CD4-positive, CD25-positive, alpha-beta regulatory T cell (primary cell): ENCODE measurements around the gene GPX5. TPM values are rescaled to one million over a fixed set of nuclear protein-coding genes. Genes with fewer than 3 reads are reported as not detected.

Source experiments
- ATAC-seq, 2 donors: fragments of 150-1000 bp; cut with Tn5 transposase; one replicate each; pipeline ENCODE4 v1.10.0; 2021; ENCODE audit warnings: low read depth in 2 of 2, moderate number of reproducible peaks in 2 of 2, moderate library complexity in 1 of 2
- DNase-seq, 3 donors: peaks; one replicate each; pipeline versions ENCODE4 v3.0.0 to v3.0.0-alpha.2; 2012 to 2022; ENCODE audit warnings: mixed read lengths in 1 of 3
- H3K27ac ChIP-seq: one replicate; pipeline ENCODE4 v1.7.0; 2013; ENCODE audit warnings: mild to moderate bottlenecking, low read length; ENCODE audit not compliant: insufficient read depth, poor library complexity, severe bottlenecking
- H3K27me3 ChIP-seq: one replicate; pipeline ENCODE4 v1.7.0; 2013; ENCODE audit warnings: low read length; ENCODE audit not compliant: control insufficient read depth, insufficient read depth
- H3K36me3 ChIP-seq: one replicate; pipeline ENCODE4 v1.7.0; 2013; ENCODE audit warnings: mild to moderate bottlenecking, low read length, moderate library complexity; ENCODE audit not compliant: control insufficient read depth, insufficient read depth
- H3K4me1 ChIP-seq: 2 replicates; pipeline ENCODE4 v1.7.0; 2013; ENCODE audit warnings: mild to moderate bottlenecking, low read length; ENCODE audit not compliant: insufficient read depth, control insufficient read depth, poor library complexity, severe bottlenecking
- H3K4me3 ChIP-seq: one replicate; pipeline ENCODE4 v1.7.0; 2013; ENCODE audit warnings: low read depth, mild to moderate bottlenecking, low read length, moderate library complexity
- H3K9me3 ChIP-seq, 2 experiments: 1 replicate in 1 of 2; 2 replicates in 1 of 2; pipeline ENCODE4 v1.7.0; 2013; ENCODE audit warnings: low read length in 2 of 2, mild to moderate bottlenecking in 1 of 2, moderate library complexity in 1 of 2; ENCODE audit not compliant: control insufficient read depth in 2 of 2
- H3K27ac Mint-ChIP-seq, 3 donors: one replicate each; pipeline ENCODE4 v1.8.0; 2020 to 2022; ENCODE audit warnings: mild to moderate bottlenecking in 3 of 3, mixed read lengths in 3 of 3, moderate library complexity in 2 of 3
- H3K27me3 Mint-ChIP-seq: one replicate; pipeline ENCODE4 v1.8.0; 2022; ENCODE audit warnings: mild to moderate bottlenecking, mixed read lengths
- H3K36me3 Mint-ChIP-seq: one replicate; pipeline ENCODE4 v1.8.0; 2020; ENCODE audit warnings: mixed read lengths
- H3K4me1 Mint-ChIP-seq, 4 donors: one replicate each; pipeline ENCODE4 v1.8.0; 2020 to 2022; ENCODE audit warnings: mixed read lengths in 4 of 4, mild to moderate bottlenecking in 1 of 4
- H3K4me3 Mint-ChIP-seq, 4 donors: one replicate each; pipeline ENCODE4 v1.8.0; 2020 to 2022; ENCODE audit warnings: mild to moderate bottlenecking in 4 of 4, mixed read lengths in 4 of 4, moderate library complexity in 3 of 4
- H3K9me3 Mint-ChIP-seq, 7 donors: one replicate each; pipeline ENCODE4 v1.8.0; 2020 to 2022; ENCODE audit warnings: mixed read lengths in 7 of 7, mild to moderate bottlenecking in 3 of 7, moderate library complexity in 2 of 7
- polyA plus RNA-seq, 4 donors: library from polyadenylated mRNA; unstranded; fragments of 300-500 nt; fragmentation: Illumina TruSeq; gene quantifications; one replicate each; pipeline ENCODE4 v1.2.3, GENCODE V29; 2021
- total RNA-seq: library from RNA; stranded (reverse); gene quantifications from one replicate; pipeline ENCODE4 v1.2.3, GENCODE V29; 2022

Gene GPX5
- total and polyA plus RNA-seq, 5 donors from 2014 or later = not detected

- H3K36me3 ChIP-seq = no peaks in the 10 kb centered on the region
- Mint-ChIP-seq H3K4me3 (no peak overlapping the region), H3K4me1 (peaks cover 0 to 6% (median 3%) of the 10 kb centered on the region in 4 donors), H3K27ac (no peak overlapping the region), H3K27me3 (peaks cover 30% of the 10 kb centered on the region), H3K36me3 (no peaks in the 10 kb centered on the region), H3K9me3 (peaks cover 0 to 3% (median 0%) of the 10 kb centered on the region in 7 donors)
- no peak overlapping the region for H3K27ac ChIP-seq
- H3K27me3 ChIP-seq = peaks cover 4% of the 10 kb centered on the region
- no peak overlapping the region for H3K4me3 ChIP-seq
- H3K4me1 ChIP-seq = no peaks in the 10 kb centered on the region
- no peak for DNase-seq
- no peak for ATAC-seq
- H3K9me3 ChIP-seq = no peaks in the 10 kb centered on the region
Observed at GRCh38 chr6:28517964-28518363, 7.7 kb upstream of the GPX5 start.

DNA sequence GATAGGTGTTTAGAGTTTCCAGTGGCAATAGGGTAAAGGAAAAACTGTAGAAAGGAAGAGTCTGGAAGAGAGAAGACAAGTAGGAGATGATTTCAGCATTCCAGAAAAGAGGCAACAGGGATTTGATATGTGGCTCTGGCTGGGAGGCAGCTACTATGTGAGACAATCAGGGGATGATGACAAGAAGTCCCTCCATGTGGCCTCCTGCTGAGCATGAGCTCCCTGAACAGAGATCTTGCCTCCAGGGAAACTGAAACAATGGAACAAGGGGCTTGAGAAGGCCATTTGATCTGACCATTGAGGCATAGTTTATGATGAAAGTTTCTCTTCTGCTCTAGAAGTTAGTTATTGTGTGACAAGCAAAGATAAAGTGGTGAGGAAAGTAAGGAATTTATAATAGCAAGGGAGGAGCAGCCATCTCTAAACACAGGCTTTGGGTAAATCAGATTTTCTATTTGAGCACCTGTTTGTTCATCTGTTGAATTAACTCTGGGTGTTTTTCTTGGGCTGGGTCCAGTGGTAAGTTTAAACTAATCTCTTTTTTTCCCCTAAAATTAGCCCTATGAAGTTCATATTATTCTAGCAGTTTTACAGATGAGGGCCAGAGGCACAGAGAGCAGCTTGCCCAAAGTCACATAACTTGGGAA, 3.0 kb upstream of the GPX5 start:
- ATAC-seq (no peak), DNase-seq (no peak)
- Histone ChIP-seq H3K9me3 (no peaks in the 10 kb centered on the region), H3K27me3 (peaks cover 13% of the 10 kb centered on the region), H3K4me3 (no peak overlapping the region), H3K4me1 (peaks cover 3% of the 10 kb centered on the region), H3K27ac (no peak overlapping the region), H3K36me3 (no peaks in the 10 kb centered on the region)
- Mint-ChIP-seq H3K4me1 (peaks cover 0 to 23% (median 9%) of the 10 kb centered on the region in 4 donors), H3K27me3 (peaks cover 51% of the 10 kb centered on the region), H3K27ac (no peak overlapping the region), H3K4me3 (no peak overlapping the region), H3K36me3 (no peaks in the 10 kb centered on the region), H3K9me3 (peaks cover 0 to 7% (median 0%) of the 10 kb centered on the region in 7 donors)

- peak in 1 of 3 donors; percentile 76 for DNase-seq
- H3K27ac ChIP-seq = no peak overlapping the region
- Mint-ChIP-seq H3K9me3 (peaks cover 0 to 10% (median 0%) of the 10 kb centered on the region in 7 donors), H3K4me3 (no peak overlapping the region), H3K36me3 (no peaks in the 10 kb centered on the region), H3K27me3 (peaks cover 52% of the 10 kb centered on the region), H3K4me1 (peaks cover 0 to 23% (median 9%) of the 10 kb centered on the region in 4 donors), H3K27ac (no peak overlapping the region)
- ATAC-seq = peak; percentile 61 to 70
- peaks cover 3% of the 10 kb centered on the region for H3K4me1 ChIP-seq
- H3K36me3 ChIP-seq = no peaks in the 10 kb centered on the region
- peaks cover 17% of the 10 kb centered on the region for H3K27me3 ChIP-seq
- H3K9me3 ChIP-seq = no peaks in the 10 kb centered on the region
- no peak overlapping the region for H3K4me3 ChIP-seq
Observed at GRCh38 chr6:28523241-28523622, 2.4 kb upstream of the GPX5 start.

GRCh38 chr6:28530777-28531176, 5.1 kb downstream of the GPX5 start:
- ATAC-seq (no peak), DNase-seq (no peak)
- no peaks in the 10 kb centered on the region for H3K36me3 ChIP-seq
- H3K4me1 ChIP-seq = no peaks in the 10 kb centered on the region
- H3K27me3 ChIP-seq = peaks cover 15% of the 10 kb centered on the region
- Mint-ChIP-seq H3K27ac (no peak overlapping the region), H3K9me3 (peaks cover 0 to 7% (median 0%) of the 10 kb centered on the region in 7 donors), H3K36me3 (no peaks in the 10 kb centered on the region), H3K27me3 (peaks cover 33% of the 10 kb centered on the region), H3K4me1 (peaks cover 0 to 4% (median 0%) of the 10 kb centered on the region in 4 donors), H3K4me3 (no peak overlapping the region)
- no peak overlapping the region for H3K4me3 ChIP-seq
- H3K27ac ChIP-seq = no peak overlapping the region
- no peaks in the 10 kb centered on the region for H3K9me3 ChIP-seq

GRCh38 chr6:28531479-28532128, 5.9 kb downstream of the GPX5 start:
- ATAC-seq = no peak
- Mint-ChIP-seq H3K4me1 (peaks cover 0 to 3% (median 0%) of the 10 kb centered on the region in 4 donors), H3K27me3 (peaks cover 27% of the 10 kb centered on the region), H3K4me3 (no peak overlapping the region), H3K27ac (no peak overlapping the region), H3K9me3 (peaks cover 0 to 5% (median 2%) of the 10 kb centered on the region in 7 donors), H3K36me3 (no peaks in the 10 kb centered on the region)
- Histone ChIP-seq H3K9me3 (no peaks in the 10 kb centered on the region), H3K27me3 (peaks cover 15% of the 10 kb centered on the region), H3K36me3 (no peaks in the 10 kb centered on the region), H3K27ac (no peak overlapping the region), H3K4me1 (no peaks in the 10 kb centered on the region), H3K4me3 (no peak overlapping the region)
- no peak for DNase-seq

GRCh38 chr6:28534306-28534705, 8.6 kb downstream of the GPX5 start:
- H3K27me3 ChIP-seq = peaks cover 19% of the 10 kb centered on the region
- H3K4me1 ChIP-seq = peaks cover 7% of the 10 kb centered on the region
- H3K36me3 Mint-ChIP-seq = no peaks in the 10 kb centered on the region
- peaks cover 33% of the 10 kb centered on the region for H3K27me3 Mint-ChIP-seq
- H3K4me3 ChIP-seq = no peak overlapping the region
- H3K9me3 Mint-ChIP-seq = peaks cover 0 to 3% (median under 1%) of the 10 kb centered on the region in 7 donors
- no peak overlapping the region for H3K27ac ChIP-seq
- H3K9me3 ChIP-seq = no peaks in the 10 kb centered on the region
- no peak for ATAC-seq
- no peak for DNase-seq
- H3K4me1 Mint-ChIP-seq = peaks cover 0 to 12% (median 0%) of the 10 kb centered on the region in 4 donors
- no peak overlapping the region for H3K27ac Mint-ChIP-seq
- H3K36me3 ChIP-seq = no peaks in the 10 kb centered on the region
- no peak overlapping the region for H3K4me3 Mint-ChIP-seq

- H3K27ac ChIP-seq = no peak overlapping the region
- H3K9me3 Mint-ChIP-seq = peaks cover 0 to 6% (median 2%) of the 10 kb centered on the region in 7 donors
- peaks cover 7% of the 10 kb centered on the region for H3K4me1 ChIP-seq
- H3K27me3 Mint-ChIP-seq = peaks cover 30% of the 10 kb centered on the region
- peaks cover 19% of the 10 kb centered on the region for H3K27me3 ChIP-seq
- no peaks in the 10 kb centered on the region for H3K9me3 ChIP-seq
- no peak overlapping the region for H3K4me3 Mint-ChIP-seq
- no peaks in the 10 kb centered on the region for H3K36me3 ChIP-seq
- H3K36me3 Mint-ChIP-seq = no peaks in the 10 kb centered on the region
- DNase-seq (no peak), ATAC-seq (no peak)
- H3K4me3 ChIP-seq = no peak overlapping the region
- peaks cover 0 to 12% (median 0%) of the 10 kb centered on the region in 4 donors for H3K4me1 Mint-ChIP-seq
- H3K27ac Mint-ChIP-seq = no peak overlapping the region
Observed at GRCh38 chr6:28534875-28535274, 9.2 kb downstream of the GPX5 start.
